DMS 273 treated with DMSO at 0.1 percent for 48 hours (cell line): ENCODE measurements around the gene JPT1.
"Not testable (repeated sequence)": the region's sequence is repeated elsewhere in the genome, so short reads cannot be mapped to it uniquely, and the experiment has no call there.

Source experiments
- DNase-seq: peaks from one replicate; lab custom pipeline; 2025; lab: John Stamatoyannopoulos, UW

Gene JPT1

DNA sequence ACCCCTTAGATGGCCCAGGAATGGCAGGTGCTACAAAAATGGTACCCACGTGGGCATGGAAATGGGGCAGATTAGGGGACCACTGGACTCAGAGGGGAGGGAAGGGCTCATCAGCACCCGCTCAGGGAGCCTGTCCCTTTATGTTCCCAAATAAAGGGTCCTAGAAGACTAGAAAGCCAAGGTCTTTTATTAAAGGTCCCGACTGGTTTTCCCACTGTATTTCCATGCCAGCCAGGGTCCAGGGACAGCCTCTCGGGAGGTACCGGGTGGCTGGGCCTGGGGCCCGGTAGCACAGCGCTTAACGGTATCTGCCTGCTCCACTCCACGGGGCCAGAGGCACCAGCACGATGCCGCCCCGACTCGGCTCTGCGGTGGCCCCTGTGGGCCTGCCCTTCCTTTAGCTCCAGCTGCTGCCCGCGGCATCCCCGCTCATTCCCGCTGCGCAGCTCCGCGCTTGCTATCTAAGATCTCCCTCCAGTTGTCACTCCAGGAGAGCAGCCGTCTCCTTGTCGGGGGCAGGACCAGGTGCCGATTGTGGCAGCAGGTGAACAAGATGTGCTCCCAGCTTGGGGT lies 24.2 kb downstream of the JPT1 start:
- DNase-seq, result no peak

DNA sequence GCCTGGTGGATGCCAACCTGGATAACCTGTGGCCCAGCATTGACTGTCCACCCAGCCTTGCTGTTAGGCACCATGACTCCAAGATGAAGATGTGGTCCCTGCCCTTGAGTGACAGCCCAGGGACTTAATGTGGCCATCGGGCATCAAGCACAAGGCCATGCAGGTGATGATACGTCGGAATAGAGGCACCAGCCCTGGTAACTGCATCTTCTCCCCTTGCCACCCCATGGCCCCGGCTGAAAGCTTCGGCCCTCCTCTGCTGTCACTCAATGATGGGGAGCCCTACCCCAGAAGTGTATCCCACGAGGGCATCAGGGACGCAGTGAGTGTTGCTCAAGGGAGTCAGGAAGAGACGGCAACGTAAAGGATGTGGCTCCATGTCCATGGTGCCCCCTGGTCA lies 24.7 kb downstream of the JPT1 start:
- DNase-seq, result no peak

DNA sequence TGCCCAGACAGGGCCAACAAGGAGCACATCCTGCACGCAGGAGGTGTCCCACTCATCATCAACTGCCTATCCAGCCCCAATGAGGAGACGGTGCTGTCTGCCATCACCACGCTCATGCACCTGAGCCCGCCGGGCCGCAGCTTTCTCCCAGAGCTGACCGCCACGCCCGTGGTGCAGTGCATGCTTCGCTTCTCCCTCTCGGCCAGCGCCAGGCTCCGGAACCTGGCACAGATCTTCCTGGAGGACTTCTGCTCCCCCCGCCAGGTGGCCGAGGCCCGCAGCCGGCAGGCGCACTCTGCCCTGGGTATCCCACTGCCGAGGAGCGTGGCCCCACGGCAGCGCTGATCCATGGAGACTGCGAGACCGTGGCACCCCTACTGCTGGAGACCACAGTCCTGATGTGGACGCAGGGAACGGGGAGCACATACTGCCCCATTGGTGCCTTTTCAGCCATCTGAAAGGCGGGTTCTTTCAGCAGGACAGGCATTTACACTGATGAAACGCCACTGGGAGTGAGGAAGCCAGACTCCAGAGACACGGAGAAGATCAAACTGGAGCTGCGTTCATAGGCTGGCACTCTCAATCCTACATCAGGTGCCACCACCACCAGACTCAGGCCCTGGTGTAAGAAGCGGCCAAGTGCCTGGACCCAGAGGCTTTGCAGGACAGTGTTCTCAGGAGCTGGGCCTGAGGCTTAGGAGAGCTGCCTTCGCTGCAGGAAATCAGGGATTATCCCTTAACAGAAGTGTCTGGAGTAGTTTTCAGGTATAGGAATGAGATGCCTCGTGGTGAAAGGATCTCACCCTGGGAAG lies 25.4 kb downstream of the JPT1 start:
- DNase-seq, result no peak

DNA sequence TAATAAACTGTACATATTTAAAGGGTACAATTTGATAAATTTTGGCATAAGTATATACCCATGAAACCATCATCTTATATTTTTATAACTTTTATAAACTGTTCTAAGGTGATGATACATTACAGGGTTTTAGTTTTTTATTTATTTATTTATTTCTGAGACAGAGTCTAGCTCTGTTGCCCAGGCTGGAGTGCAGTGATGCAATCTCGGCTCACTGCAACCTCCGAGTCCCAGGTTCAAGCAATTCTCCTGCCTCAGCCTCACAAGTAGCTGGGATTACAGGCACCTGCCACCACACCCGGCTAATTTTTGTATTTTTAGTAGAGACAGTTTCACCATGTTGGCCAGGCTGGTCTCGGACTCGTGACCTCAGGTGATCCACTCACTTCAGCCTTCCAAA lies 26.4 kb downstream of the JPT1 start:
- DNase-seq, result not testable (repeated sequence)

DNA sequence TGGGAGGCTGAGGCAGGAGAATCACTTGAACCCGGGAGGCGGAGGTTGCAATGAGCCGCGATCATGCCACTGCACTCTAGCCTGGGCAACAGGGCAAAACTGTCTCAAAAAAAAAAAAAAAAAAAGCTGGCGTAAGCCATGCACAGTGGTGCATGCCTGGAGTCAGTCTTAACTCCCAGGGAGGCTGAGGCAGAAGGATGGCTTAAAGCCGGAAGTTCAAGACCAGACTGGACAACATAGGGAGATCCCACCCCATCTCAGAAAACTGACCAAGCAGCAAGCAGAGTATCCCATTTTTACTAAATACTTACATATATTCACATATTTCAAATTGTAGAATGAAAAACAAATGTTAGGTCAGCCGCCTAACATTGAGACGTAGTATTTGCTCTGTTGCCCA lies 27.4 kb downstream of the JPT1 start:
- no peak for DNase-seq

DNA sequence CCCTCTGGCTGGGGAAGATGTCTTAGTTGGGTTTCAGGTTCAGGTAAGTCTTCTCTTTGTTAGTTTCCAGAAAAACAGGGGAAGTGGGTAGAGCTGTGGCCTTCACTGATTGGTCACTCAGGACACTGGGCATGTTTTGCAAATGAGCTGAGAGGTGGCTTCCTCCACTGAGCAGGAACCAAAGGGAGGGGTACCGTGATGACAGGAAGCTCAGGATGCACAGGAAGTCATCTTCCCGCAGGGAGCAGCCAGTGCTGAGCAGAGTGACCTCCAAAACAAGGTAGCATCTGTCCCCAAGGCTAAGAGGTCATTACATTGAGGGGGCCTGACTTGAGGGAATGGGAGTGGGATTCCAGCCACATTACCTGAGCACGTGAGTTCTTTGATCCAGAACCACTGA lies 28.3 kb downstream of the JPT1 start:
- no peak for DNase-seq

DNA sequence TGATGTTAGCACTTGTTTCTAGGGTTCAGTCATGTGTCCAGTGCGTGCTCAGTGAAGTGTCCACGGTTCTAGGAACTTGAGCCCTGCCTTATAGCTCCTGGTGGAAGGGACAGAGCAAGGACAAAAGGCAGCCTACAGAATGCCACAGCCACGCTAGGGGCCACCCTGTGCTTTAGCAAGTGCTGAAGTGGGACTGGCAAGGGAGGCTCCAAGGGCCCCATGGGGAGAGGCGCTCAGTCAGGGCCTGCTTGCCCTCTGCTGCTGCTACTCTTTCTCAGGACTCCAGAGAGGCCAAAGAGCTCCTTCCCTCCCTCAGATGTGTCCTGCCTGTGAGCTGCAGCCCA lies 29.5 kb downstream of the JPT1 start:
- DNase-seq, result no peak

DNA sequence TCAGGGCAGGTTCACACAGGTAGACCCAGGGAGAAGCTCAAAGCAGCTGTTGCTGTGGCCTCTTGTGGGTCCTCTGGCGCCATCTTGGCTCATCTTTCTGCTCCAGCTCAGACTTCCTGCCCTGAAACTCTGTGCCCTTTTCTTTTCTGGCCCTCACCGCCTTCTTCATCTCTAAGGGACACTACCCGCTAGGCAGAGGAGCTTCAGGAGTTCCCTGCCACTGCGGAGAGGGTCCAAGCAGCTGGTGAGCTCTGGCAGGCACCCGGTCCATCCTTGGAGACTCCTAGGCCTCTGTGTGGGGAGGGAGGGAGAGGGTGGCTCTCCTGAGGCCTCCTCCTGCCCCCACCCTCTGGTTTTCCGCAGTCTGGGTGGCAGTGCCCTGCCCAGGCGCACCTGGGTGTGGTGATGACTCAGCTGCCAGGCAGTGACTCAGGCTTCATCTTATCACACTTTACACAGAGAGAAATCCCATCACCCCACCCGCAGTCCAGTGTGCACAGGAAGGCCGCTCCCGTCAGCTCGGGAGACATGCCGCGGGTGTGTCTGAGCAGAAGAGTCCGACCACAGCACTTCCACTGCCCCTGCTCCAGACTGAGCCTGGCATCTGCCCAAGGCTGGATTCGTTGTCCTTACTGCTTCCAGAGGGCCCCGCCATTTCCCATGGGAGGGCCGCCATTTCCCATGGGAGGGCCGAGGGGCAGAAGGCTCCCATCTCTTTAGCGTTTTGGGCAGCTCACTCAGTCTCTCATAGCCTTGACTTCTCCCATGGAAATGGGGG lies 30.1 kb downstream of the JPT1 start:
- no peak for DNase-seq

DNA sequence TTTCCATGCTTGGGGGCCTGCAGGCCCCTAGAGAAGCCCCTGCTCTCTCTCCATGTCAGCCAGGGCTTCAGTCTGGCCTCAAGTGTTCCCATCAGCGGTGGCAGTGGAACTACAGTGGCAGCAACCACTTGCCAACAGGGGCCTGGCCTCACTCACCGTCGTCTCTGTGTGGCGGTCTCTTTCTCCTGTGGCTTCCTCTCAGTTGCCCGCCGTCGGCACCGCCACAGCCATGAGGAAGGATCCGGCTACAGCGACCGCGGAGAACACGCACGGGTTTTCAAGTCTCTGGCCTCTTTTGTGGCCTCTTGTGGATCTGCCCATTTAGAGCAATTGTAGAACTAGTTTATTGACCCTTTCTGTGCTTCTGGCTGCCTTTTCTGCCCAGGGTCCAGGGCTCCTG lies 36.0 kb downstream of the JPT1 start:
- DNase-seq, result no peak

DNA sequence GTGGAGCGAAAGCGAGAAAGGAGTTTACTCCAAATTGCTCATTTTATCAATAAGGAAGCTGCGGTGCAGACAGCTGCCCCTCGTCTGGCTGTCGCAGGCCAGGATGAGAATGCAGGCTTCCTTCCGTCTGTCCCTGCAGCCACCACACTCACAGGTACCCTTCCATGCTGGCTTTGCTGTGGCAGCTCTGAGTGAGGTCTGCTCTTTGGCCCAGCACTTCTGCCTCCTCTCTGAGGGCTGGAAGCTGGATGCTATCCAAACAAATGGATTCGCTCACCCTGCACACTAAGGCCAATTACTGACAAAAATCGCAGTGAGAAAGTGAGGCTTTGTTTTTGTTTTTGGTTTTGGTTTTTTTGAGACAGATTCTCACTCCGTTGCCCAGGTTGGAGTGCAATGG lies 37.6 kb downstream of the JPT1 start:
- no peak for DNase-seq

DNA sequence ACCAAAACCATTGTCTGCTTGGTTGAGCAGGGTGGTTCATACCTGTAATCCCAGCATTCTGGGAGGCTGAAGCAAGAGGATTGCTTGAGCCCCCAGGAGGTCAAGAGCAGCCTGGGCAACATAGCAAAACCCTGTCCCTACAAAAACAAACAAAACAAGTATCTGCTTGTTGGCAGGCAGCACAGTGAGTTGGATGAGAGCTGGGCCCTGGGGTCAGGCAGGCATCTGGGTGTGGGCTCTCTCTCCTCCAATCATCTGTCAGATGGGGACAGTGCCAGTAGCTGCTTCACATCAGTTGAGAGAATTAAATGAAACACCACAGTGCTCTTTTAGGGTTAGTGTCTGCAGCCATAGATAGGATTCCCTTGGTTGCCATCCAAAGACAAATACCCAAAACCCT lies 38.8 kb downstream of the JPT1 start:
- DNase-seq, result no peak

DNA sequence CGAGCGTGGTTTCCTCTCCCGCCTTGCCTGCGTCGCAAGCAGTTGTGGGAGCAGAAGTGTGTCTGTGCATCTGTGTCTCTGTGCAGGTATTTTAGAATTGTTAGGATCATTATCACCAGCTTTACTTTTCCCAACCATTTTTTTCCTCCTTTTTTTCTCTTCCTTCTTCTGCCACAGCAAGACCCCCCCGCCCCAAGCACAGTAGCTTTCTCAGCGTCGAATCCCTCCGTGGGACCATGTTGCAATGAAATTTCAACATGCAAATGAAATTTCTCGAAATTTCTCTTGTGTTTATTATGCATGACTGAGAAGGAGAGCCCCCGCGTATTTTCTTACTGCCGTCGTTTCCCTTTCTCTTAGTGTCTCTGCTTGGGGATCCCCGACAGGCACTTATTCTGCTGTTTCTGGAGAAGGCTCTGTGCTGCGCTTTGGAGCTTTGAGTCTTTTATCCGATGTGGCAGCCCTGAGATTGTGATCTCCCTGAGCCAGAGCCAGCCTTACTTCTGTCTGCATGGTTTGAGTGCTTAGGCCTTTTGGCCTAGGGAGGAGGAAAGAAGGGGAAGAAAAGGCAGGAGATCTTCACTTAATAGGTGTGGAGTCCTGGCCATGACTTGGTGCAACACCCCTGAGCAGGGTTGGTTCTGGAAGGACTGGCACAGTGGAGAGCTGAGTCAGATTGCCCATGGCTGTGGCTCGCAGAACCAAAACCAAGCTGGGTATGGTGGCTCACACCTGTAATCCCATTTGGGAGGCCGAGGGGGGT lies 39.6 kb downstream of the JPT1 start:
- DNase-seq, result no peak

DNA sequence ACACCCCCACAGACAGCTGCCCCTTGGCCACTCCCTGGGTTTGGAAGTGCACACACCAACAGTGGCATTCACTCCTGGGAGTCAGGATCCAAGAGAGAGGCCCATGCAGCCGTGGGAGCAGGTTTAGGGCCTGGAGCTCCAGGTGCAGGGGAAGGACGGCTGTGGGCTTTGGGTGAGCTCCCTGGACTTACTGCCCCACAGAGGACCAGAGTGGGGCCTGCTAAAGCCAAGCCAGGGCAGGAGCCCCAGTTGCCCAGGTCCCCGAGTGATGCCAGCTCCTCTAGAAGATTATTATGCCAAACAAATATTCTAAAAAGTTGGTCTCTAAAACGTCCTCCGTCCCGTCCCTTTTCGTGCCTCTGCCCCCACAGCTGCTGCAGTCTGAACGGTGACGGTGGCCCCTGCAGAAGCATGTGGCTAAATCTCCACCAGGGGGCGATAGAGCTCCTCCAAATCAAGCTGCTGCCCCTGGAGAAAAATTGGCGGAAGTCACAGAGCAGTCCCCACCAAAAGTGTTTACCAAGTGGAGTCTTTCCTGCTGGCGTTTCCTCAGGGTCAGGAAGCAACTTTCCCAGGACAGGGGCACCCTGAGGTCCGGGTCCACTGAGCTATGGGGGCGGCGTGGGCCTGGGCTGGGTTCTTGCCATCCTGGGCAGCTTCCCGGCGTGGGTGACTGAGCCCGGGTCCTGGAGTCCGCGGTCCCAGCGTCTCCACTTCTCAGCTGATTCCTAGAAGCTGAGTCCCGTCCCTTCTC lies 40.3 kb downstream of the JPT1 start:
- peak; percentile 74 for DNase-seq

DNA sequence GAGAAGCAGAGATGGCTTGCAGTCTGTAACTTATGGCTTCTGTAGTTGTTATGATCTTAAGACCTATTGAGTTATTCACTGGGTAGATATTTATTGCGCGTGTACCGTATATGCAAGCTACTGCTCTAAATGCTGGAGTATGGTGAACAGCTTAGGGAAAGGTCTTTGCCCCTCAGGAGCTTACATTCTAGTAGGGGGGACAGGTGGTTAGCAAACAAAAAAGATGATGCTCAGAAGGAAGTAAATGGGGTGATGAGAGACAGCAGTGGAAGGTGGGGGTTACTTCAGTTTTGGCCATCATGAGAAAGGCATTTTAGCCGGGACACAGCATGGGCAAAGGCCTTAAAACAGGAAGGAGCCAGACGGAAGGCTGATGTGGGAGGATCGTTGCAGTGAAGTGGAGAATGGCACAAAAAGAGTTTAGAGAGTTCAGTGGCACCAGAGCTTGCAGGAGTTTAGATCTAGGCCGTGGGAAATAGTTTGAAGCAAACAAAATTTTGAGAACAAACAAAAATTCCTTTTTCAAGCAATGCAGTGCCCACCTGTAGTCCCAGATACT lies 42.5 kb downstream of the JPT1 start:
- no peak for DNase-seq

DNA sequence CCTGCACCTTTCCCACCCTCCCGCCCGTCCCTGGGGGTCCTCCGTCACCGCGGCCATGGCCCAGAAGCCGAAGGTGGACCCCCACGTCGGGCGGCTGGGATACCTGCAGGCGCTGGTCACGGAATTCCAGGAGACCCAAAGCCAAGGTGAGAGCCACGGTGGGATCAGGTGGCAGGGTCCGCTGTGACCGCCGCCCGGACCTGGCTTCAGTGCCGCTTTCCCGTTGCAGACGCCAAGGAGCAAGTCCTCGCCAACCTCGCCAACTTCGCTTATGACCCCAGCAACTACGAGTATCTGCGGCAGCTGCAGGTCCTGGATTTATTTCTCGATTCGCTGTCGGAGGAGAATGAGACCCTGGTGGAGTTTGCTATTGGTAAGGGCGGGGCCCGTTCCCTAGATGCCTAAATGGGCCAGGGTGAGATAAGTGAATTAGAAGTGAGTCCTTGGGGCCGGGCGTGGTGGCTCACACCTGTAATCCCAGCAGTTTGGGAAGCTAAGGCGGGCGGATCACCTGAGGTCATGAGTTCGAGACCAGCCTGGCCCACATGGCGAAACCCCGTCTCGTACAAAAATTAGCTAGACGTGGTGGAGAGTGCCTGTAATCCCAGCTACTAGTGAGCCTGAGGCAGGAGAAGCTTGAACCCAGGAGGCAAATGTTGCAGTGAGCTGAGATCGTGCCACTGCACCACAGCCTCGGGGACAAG lies 43.9 kb downstream of the JPT1 start:
- DNase-seq, result no peak

DNA sequence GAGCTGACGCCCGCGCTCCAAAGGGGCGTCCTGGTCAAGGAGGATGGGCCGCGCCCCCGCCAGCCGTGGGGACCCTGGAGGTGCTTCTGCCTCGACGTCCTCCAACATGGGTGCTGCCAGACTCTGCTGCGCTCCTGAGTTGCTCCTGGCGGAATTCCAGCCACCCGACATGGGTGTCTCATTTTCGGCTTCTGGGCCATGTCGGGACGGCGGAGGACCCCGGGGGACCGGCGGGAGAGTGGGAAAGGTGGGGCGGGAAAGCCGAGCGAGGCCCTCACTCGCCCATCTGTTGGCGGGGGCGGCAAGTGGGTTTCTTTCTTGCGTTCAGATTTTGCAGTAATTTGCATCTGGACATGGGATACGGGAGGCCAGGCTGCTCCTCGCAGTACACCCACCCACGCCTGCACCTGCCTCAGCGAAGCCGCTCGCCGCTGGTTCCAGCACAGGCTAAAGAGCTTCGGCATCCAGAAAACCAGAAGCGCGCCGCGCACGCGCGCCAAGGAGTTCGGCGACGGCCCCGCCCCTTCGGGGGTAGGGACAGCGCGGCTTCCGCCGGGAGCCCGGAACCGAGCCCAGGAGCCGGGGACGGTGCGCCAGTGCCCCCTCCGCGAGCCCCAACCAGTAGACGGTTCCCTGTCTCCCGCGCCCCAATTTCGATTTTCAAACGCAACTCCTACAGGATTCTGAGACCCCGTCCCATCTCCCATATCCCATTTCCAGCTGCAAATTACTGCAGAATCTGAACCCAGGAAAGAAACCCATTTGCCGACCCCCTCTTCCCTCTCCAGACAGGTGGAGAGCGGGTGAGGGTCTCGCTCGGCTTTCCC lies 44.7 kb downstream of the JPT1 start, which contains the start of gene ARMC7:
Gene ARMC7 (plus strand): TSS at position 563 of the 827 bp plus-strand sequence. CDS start 320 bp downstream, outside the sequence.
- peak; percentile 60 for DNase-seq

DNA sequence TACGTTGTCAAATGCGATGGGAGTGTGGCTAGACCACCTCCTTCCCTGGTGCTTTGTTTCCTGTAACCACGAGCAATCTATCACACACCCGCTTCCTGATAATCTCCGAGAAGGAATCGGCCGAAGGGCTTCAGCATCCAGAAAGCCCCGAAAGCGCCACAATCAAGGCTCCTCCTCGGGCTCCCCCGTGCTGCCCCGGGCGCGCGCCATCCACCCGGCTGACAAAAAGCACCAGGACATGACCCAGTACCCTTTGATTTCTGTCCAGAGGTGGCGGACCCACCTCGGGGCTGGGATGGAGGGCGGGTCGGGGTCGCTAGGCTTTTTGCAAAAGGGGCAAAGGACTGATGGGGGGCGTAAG lies 45.3 kb downstream of the JPT1 start:
- DNase-seq, result no peak

DNA sequence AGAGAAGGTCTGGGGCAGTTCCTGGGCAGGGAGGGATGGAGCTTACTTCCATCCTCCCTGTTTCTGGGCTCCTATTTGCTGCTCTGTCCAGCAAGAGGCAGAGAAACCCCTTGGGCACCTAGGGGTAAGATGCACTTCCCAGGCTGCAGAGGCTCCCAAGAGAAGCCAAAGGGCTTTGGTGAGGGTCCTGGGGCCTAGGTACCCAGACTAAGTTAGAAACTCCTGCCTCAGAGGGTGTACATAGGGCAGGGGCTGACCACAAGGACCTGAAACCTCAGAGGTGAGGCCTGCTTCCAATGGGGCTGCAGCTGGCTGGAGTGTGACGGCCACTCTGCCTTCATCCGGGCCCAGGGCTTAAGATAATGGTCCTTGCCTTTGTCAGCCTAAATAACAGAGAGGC lies 46.1 kb downstream of the JPT1 start:
- no peak for DNase-seq

DNA sequence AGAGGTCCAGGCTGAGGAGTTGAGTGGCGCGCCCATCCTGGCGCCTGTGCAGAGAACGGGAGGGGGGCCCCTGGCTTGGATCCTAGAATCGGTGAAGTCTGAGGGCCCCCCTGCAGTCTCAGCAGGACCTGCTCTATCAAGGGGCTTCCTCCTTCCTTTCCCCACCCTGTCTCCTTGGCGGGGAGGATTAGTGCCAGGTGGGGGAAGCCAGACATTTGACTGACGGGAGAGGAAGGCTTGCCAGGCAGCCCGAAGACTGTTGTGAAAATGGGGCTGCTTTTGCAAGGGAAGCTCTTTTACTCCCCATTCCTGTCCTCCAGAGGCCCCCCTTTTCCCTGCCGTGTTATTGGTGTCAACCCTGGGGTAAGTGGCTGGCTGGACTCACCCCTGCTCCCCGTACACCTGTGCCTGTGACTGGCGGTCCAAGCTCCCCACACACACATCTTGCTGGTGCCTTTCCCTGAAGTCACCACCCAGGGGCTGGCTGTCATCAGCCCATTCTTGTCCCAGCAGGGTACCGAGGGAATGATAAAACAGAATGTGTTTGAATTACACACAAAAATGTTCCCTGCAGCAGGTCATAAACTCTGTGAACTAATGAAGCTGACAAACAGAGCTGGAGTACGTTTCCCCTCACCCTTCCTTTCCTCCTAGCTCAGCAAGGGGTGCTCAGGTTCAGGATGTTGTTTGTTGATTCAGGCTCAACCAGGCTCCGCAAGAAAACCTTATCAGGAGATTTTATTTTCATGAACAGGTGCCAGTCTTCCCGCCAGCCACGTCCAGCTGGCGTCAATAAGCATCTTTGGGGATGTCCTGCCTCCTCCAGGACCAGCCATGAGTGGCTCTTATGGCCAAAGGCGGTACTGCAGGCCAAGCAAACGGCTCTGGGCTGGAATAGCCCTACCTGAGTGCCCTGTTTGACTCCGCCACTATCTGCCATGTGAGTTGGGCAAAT lies 48.9 kb downstream of the JPT1 start:
- peak; percentile 70 for DNase-seq
